HepG2 (cell line): ENCODE results near the gene HID1. TPM values are rescaled to one million over a fixed set of nuclear protein-coding genes. Genes with fewer than 3 reads are reported as not detected.

Experiments
- BRF2 ChIP-seq: sonication (generic); formaldehyde crosslinking; IDR thresholded peaks from 2 replicates; pipeline ENCODE4 v1.8.1; 2022; ENCODE audit warnings: mild to moderate bottlenecking, missing genetic modification reagents
- ISX ChIP-seq: sonication (generic); formaldehyde crosslinking; conservative IDR thresholded peaks from 2 replicates; pipeline ENCODE4 v1.5.0; 2020; ENCODE audit warnings: missing genetic modification reagents
- MAFG ChIP-seq: sonication (generic); formaldehyde crosslinking; IDR thresholded peaks from 2 replicates; pipeline ENCODE4 v1.5.1; 2020; ENCODE audit warnings: mild to moderate bottlenecking, missing genetic modification reagents
- PREB ChIP-seq: sonication (generic); formaldehyde crosslinking; IDR thresholded peaks from 2 replicates; pipeline ENCODE4 v1.4.0; 2020; ENCODE audit warnings: missing genetic modification reagents
- RXRA ChIP-seq: sonication (generic); formaldehyde crosslinking; IDR thresholded peaks from 2 replicates; pipeline ENCODE4 v1.5.1; 2020; ENCODE audit warnings: missing genetic modification reagents
- TOPORS ChIP-seq: sonication (generic); formaldehyde crosslinking; IDR thresholded peaks from 2 replicates; pipeline ENCODE4 v1.8.0; 2023; ENCODE audit warnings: mild to moderate bottlenecking, missing genetic modification reagents
- ZBTB14 ChIP-seq: sonication (generic); formaldehyde crosslinking; IDR thresholded peaks from 2 replicates; pipeline ENCODE4 v1.4.0; 2020; ENCODE audit warnings: missing genetic modification reagents
- ZBTB21 ChIP-seq: sonication (generic); formaldehyde crosslinking; IDR thresholded peaks from 2 replicates; pipeline ENCODE4 v1.4.0; 2020; ENCODE audit warnings: missing genetic modification reagents
- ZFP36L2 ChIP-seq: sonication (generic); formaldehyde crosslinking; IDR thresholded peaks from 2 replicates; pipeline ENCODE4 v1.4.0; 2020; ENCODE audit warnings: missing genetic modification reagents
- ZHX2 ChIP-seq, 2 experiments: sonication (generic) in 1 of 2; formaldehyde crosslinking in 1 of 2; IDR thresholded peaks; 2 replicates each; pipeline versions ENCODE4 v1.6.1 to v1.9.0; 2014 to 2022; ENCODE audit warnings: antibody characterized with exemption in 1 of 2, borderline replicate concordance in 1 of 2, inconsistent platforms in 1 of 2, low read depth in 1 of 2, missing genetic modification reagents in 1 of 2
- ZNF180 ChIP-seq: sonication (generic); formaldehyde crosslinking; IDR thresholded peaks from 2 replicates; pipeline ENCODE4 v1.4.0; 2020; ENCODE audit warnings: low read depth, missing genetic modification reagents, borderline replicate concordance
- ZNF646 ChIP-seq: sonication (generic); formaldehyde crosslinking; IDR thresholded peaks from 2 replicates; pipeline ENCODE4 v1.9.0; 2021; ENCODE audit warnings: mild to moderate bottlenecking, missing genetic modification reagents
- polyA plus RNA-seq, 8 experiments: library from polyadenylated mRNA; depleted of rRNA in 3 of 8; stranded (reverse) in 7 of 8; unstranded in 1 of 8; fragments of >200 nt; fragmentation: Illumina TruSeq in 4 of 8; extraction: Trizol in 4 of 8; gene quantifications; 2 replicates each; pipeline versions ENCODE4 v1.2.1 to v1.2.3, GENCODE V29; 2011 to 2016; ENCODE audit warnings: low read depth in 4 of 8, missing spikeins in 1 of 8, mixed read lengths in 1 of 8; ENCODE audit not compliant: insufficient read depth in 1 of 8
- total RNA-seq, 5 experiments: library from RNA; depleted of rRNA; stranded (reverse); fragments of >200 nt; fragmentation: Illumina TruSeq; extraction: Trizol; gene quantifications; 2 replicates each; pipeline ENCODE4 v1.2.3, GENCODE V29; 2016; ENCODE audit warnings: low read depth in 1 of 5

Gene HID1
- total and polyA plus RNA-seq, 2 of the 13 experiments (the other 11 are each of a cell fraction or from before 2014, with no cell fraction given): 2.1 to 10.6 TPM

GRCh38 chr17:74981979-74982662 lies 9.6 kb upstream of the HID1 start (continued):
- TF ChIP-seq ZBTB14 (CRISPR knock-in tag) (peak; percentile 64), MAFG (CRISPR knock-in tag) (no peak), PREB (CRISPR knock-in tag) (no peak), ZBTB21 (0 out of 2 replicates have a peak, but pooled peaks have one; percentile 53), RXRA (no peak), ZHX2 (IDR thresholded peaks at IDR 0.05; ENCODE audit: low read depth) (peak; percentile 71; the same call in 1 of the 2 replicates), ZHX2 (CRISPR knock-in tag; IDR thresholded peaks at IDR 0.05; ENCODE audit: borderline replicate concordance) (no peak; the same call in 1 of the 2 replicates), BRF2 (peak; percentile 84; the same call in 1 of the 2 replicates), TOPORS (CRISPR knock-in tag) (peak; percentile 82), ISX (CRISPR knock-in tag) (no peak), ZNF180 (CRISPR knock-in tag) (no peak), ZNF646 (CRISPR knock-in tag) (no peak; the same call in 1 of the 2 replicates), ZFP36L2 (CRISPR knock-in tag) (peak; percentile 28; the same call in 1 of the 2 replicates)
